Measurements from ENCODE around the gene SLC35F1.

The SLC35F1 gene

GRCh38 chr6:118103381-118104146 lies 196.5 kb downstream of the SLC35F1 start:
- in situ Hi-C loops (cut with MboI; ENCODE audit: low sequenced_read_pairs), result no loop called here

GRCh38 chr6:118122161-118122725 lies 215.2 kb downstream of the SLC35F1 start:
- in situ Hi-C loops (cut with MboI; ENCODE audit: low sequenced_read_pairs), result no loop called here

GRCh38 chr6:118122801-118123200 lies 215.7 kb downstream of the SLC35F1 start:
- in situ Hi-C loops (cut with MboI; ENCODE audit: low sequenced_read_pairs), result no loop called here

GRCh38 chr6:118123503-118124037 lies 216.5 kb downstream of the SLC35F1 start:
- in situ Hi-C loops (cut with MboI; ENCODE audit: low sequenced_read_pairs), result no loop called here

GRCh38 chr6:118124851-118125250 lies 217.8 kb downstream of the SLC35F1 start:
- in situ Hi-C loops (cut with MboI; ENCODE audit: low sequenced_read_pairs), result no loop called here

GRCh38 chr6:118128755-118129154 lies 221.7 kb downstream of the SLC35F1 start:
- in situ Hi-C loops (cut with MboI; ENCODE audit: low sequenced_read_pairs), result no loop called here

GRCh38 chr6:118134206-118134605 lies 227.1 kb downstream of the SLC35F1 start:
- in situ Hi-C loops (cut with MboI; ENCODE audit: low sequenced_read_pairs), result no loop called here

- in situ Hi-C loops (cut with MboI; ENCODE audit: low sequenced_read_pairs), result no loop called here
Measured at GRCh38 chr6:118134736-118135135, 227.7 kb downstream of the SLC35F1 start.

GRCh38 chr6:118135371-118135770 lies 228.3 kb downstream of the SLC35F1 start:
- in situ Hi-C loops (cut with MboI; ENCODE audit: low sequenced_read_pairs), result no loop called here

GRCh38 chr6:118141211-118141610 lies 234.1 kb downstream of the SLC35F1 start:
- in situ Hi-C loops (cut with MboI; ENCODE audit: low sequenced_read_pairs), result no loop called here

GRCh38 chr6:118146584-118146983 lies 239.5 kb downstream of the SLC35F1 start:
- in situ Hi-C loops (cut with MboI; ENCODE audit: low sequenced_read_pairs), result no loop called here

GRCh38 chr6:118147511-118147910 lies 240.4 kb downstream of the SLC35F1 start:
- in situ Hi-C loops (cut with MboI; ENCODE audit: low sequenced_read_pairs), result no loop called here

- in situ Hi-C loops (cut with MboI; ENCODE audit: low sequenced_read_pairs), result no loop called here
Measured at GRCh38 chr6:118148561-118148960, 241.5 kb downstream of the SLC35F1 start.

GRCh38 chr6:118152524-118152923 lies 245.5 kb downstream of the SLC35F1 start:
- in situ Hi-C loops (cut with MboI; ENCODE audit: low sequenced_read_pairs), result no loop called here

- in situ Hi-C loops (cut with MboI; ENCODE audit: low sequenced_read_pairs), result no loop called here
Measured at GRCh38 chr6:118161343-118161742, 254.3 kb downstream of the SLC35F1 start.

GRCh38 chr6:118163542-118163941 lies 256.5 kb downstream of the SLC35F1 start:
- in situ Hi-C loops (cut with MboI; ENCODE audit: low sequenced_read_pairs), result no loop called here

- in situ Hi-C loops (cut with MboI; ENCODE audit: low sequenced_read_pairs), result no loop called here
Measured at GRCh38 chr6:118165500-118165899, 258.4 kb downstream of the SLC35F1 start.

GRCh38 chr6:118168421-118168820 lies 261.4 kb downstream of the SLC35F1 start:
- in situ Hi-C loops (cut with MboI; ENCODE audit: low sequenced_read_pairs), result no loop called here

- in situ Hi-C loops (cut with MboI; ENCODE audit: low sequenced_read_pairs), result no loop called here
Measured at GRCh38 chr6:118171852-118172251, 264.8 kb downstream of the SLC35F1 start.

GRCh38 chr6:118174071-118174470 lies 267.0 kb downstream of the SLC35F1 start:
- in situ Hi-C loops (cut with MboI; ENCODE audit: low sequenced_read_pairs), result no loop called here

- in situ Hi-C loops (cut with MboI; ENCODE audit: low sequenced_read_pairs), result no loop called here
Measured at GRCh38 chr6:118177720-118178119, 270.7 kb downstream of the SLC35F1 start.

- in situ Hi-C loops (cut with MboI; ENCODE audit: low sequenced_read_pairs), result no loop called here
Measured at GRCh38 chr6:118179048-118179447, 272.0 kb downstream of the SLC35F1 start.
